Measurements from ENCODE around the gene ZNF330.

Gene ZNF330

GRCh38 chr4:141246683-141247429 lies 26.2 kb downstream of the ZNF330 start:
- H3K4me3 ChIP-seq (ENCODE audit: low read depth, low read length): no peak overlapping the region
- no peak for DNase-seq (ENCODE audit: low read depth)
- no peak for TF ChIP-seq CTCF (IDR thresholded peaks at IDR 0.05; ENCODE audit: control insufficient read depth, extremely low read depth, insufficient read depth)

- TF ChIP-seq CTCF (IDR thresholded peaks at IDR 0.05; ENCODE audit: control insufficient read depth, extremely low read depth, insufficient read depth): no peak
- no peak for DNase-seq (ENCODE audit: low read depth)
- H3K4me3 ChIP-seq (ENCODE audit: low read depth, low read length): no peak overlapping the region
These were observed 26.7 kb downstream of the ZNF330 start for GRCh38 chr4:141247430-141247780.

GRCh38 chr4:141248029-141248428 lies 27.3 kb downstream of the ZNF330 start:
- H3K4me3 ChIP-seq (ENCODE audit: low read depth, low read length): no peak overlapping the region
- no peak for TF ChIP-seq CTCF (IDR thresholded peaks at IDR 0.05; ENCODE audit: control insufficient read depth, extremely low read depth, insufficient read depth)
- no peak for DNase-seq (ENCODE audit: low read depth)

GRCh38 chr4:141248486-141248885 lies 27.8 kb downstream of the ZNF330 start:
- no peak for TF ChIP-seq CTCF (IDR thresholded peaks at IDR 0.05; ENCODE audit: control insufficient read depth, extremely low read depth, insufficient read depth)
- H3K4me3 ChIP-seq (ENCODE audit: low read depth, low read length): no peak overlapping the region
- no peak for DNase-seq (ENCODE audit: low read depth)

- DNase-seq (ENCODE audit: low read depth): no peak
- H3K4me3 ChIP-seq (ENCODE audit: low read depth, low read length): no peak overlapping the region
- no peak for TF ChIP-seq CTCF (IDR thresholded peaks at IDR 0.05; ENCODE audit: control insufficient read depth, extremely low read depth, insufficient read depth)
These were observed 33.6 kb downstream of the ZNF330 start for GRCh38 chr4:141254326-141254725.

GRCh38 chr4:141255016-141255415 lies 34.3 kb downstream of the ZNF330 start:
- DNase-seq (ENCODE audit: low read depth): no peak
- no peak overlapping the region for H3K4me3 ChIP-seq (ENCODE audit: low read depth, low read length)
- no peak for TF ChIP-seq CTCF (IDR thresholded peaks at IDR 0.05; ENCODE audit: control insufficient read depth, extremely low read depth, insufficient read depth)

GRCh38 chr4:141258558-141258957 lies 37.9 kb downstream of the ZNF330 start:
- H3K4me3 ChIP-seq (ENCODE audit: low read depth, low read length): no peak overlapping the region
- no peak for DNase-seq (ENCODE audit: low read depth)
- 0 out of 2 replicates have a peak, but pooled peaks have one; percentile 7 for TF ChIP-seq CTCF (IDR thresholded peaks at IDR 0.05; ENCODE audit: control insufficient read depth, extremely low read depth, insufficient read depth)
